SK-N-SH treated with all-trans-retinoic acid at 6 μM for 48 hours (cell line): ENCODE results near the gene PSAPL1.

ENCODE experiments used
- ATAC-seq: fragments of 200-7000 bp; cut with Tn5 transposase; 3 replicates; pipeline ENCODE4 v1.9.1; 2020; ENCODE audit warnings: mild to moderate bottlenecking, moderate library complexity
- ARNTL ChIP-seq: fragments of 450-650 bp; formaldehyde crosslinking; IDR thresholded peaks from 2 replicates; pipeline ENCODE4 v1.5.0; 2020; ENCODE audit warnings: low read depth, mild to moderate bottlenecking, moderate library complexity, borderline replicate concordance
- CREB5 ChIP-seq: fragments of 250-450 bp; sonication (Bioruptor Pico); IDR thresholded peaks from 2 replicates; pipeline ENCODE4 v1.5.1; 2020; ENCODE audit warnings: low read depth, mild to moderate bottlenecking, moderate library complexity
- CSDC2 ChIP-seq: fragments of 250-450 bp; sonication (Bioruptor Pico); IDR thresholded peaks from 2 replicates; pipeline ENCODE4 v1.5.0; 2020; ENCODE audit warnings: mild to moderate bottlenecking, moderate library complexity
- CSRNP3 ChIP-seq: fragments of 250-450 bp; sonication (Bioruptor Pico); IDR thresholded peaks from 2 replicates; pipeline ENCODE4 v1.5.1; 2021; ENCODE audit warnings: mild to moderate bottlenecking, moderate library complexity
- ESRRG ChIP-seq: fragments of 250-450 bp; sonication (Bioruptor Pico); IDR thresholded peaks from 2 replicates; pipeline ENCODE4 v1.6.1; 2021; ENCODE audit warnings: mild to moderate bottlenecking
- GLIS3 ChIP-seq: fragments of 250-450 bp; sonication (Bioruptor Pico); IDR thresholded peaks from 2 replicates; pipeline ENCODE4 v1.5.0; 2020; ENCODE audit warnings: mild to moderate bottlenecking, moderate library complexity
- ISL1 ChIP-seq: fragments of 250-450 bp; sonication (Bioruptor Pico); IDR thresholded peaks from 2 replicates; pipeline ENCODE4 v2.1.2; 2022; ENCODE audit warnings: mild to moderate bottlenecking, moderate library complexity
- OSR1 ChIP-seq: fragments of 250-450 bp; sonication (Bioruptor Pico); IDR thresholded peaks from 2 replicates; pipeline ENCODE4 v1.8.0; 2022; ENCODE audit warnings: moderate library complexity, mild to moderate bottlenecking, inconsistent platforms
- POU6F1 ChIP-seq: fragments of 250-450 bp; sonication (Bioruptor Pico); IDR thresholded peaks from 2 replicates; pipeline ENCODE4 v1.8.0; 2021; ENCODE audit warnings: low read depth, mild to moderate bottlenecking, moderate library complexity, borderline replicate concordance
- PPARA ChIP-seq: fragments of 250-450 bp; sonication (Bioruptor Pico); IDR thresholded peaks from 2 replicates; pipeline ENCODE4 v1.5.0; 2020; ENCODE audit warnings: mild to moderate bottlenecking, borderline replicate concordance
- RARB ChIP-seq: fragments of 250-450 bp; sonication (Bioruptor Pico); IDR thresholded peaks from 2 replicates; pipeline ENCODE4 v1.8.0; 2021; ENCODE audit warnings: mild to moderate bottlenecking, moderate library complexity
- SNAI2 ChIP-seq: fragments of 250-450 bp; sonication (Bioruptor Pico); IDR thresholded peaks from 2 replicates; pipeline ENCODE4 v1.5.0; 2020; ENCODE audit warnings: mild to moderate bottlenecking, moderate library complexity
- TCF4 ChIP-seq: fragments of 250-450 bp; sonication (Bioruptor Pico); IDR thresholded peaks from 2 replicates; pipeline ENCODE4 v1.8.0; 2021; ENCODE audit warnings: mild to moderate bottlenecking, moderate library complexity, borderline replicate concordance
- TOX ChIP-seq: fragments of 250-450 bp; sonication (Bioruptor Pico); IDR thresholded peaks from 2 replicates; pipeline ENCODE4 v1.8.0; 2021; ENCODE audit warnings: mild to moderate bottlenecking, moderate library complexity, borderline replicate concordance
- TSHZ2 ChIP-seq: fragments of 250-450 bp; sonication (Bioruptor Pico); IDR thresholded peaks from 2 replicates; pipeline ENCODE4 v1.5.0; 2020; ENCODE audit warnings: mild to moderate bottlenecking, moderate library complexity
- ZC3H10 ChIP-seq: fragments of 250-450 bp; sonication (Bioruptor Pico); IDR thresholded peaks from 2 replicates; pipeline ENCODE4 v1.5.1; 2021; ENCODE audit warnings: mild to moderate bottlenecking, moderate library complexity
- ZFP3 ChIP-seq: fragments of 250-450 bp; sonication (Bioruptor Pico); IDR thresholded peaks from 2 replicates; pipeline ENCODE4 v1.5.0; 2020; ENCODE audit warnings: mild to moderate bottlenecking, moderate library complexity
- ZFP30 ChIP-seq: fragments of 450-650 bp; formaldehyde crosslinking; IDR thresholded peaks from 2 replicates; pipeline ENCODE4 v1.5.0; 2022; ENCODE audit warnings: mild to moderate bottlenecking, moderate library complexity
- ZNF70 ChIP-seq: fragments of 450-650 bp; formaldehyde crosslinking; IDR thresholded peaks from 2 replicates; pipeline ENCODE4 v1.5.0; 2020; ENCODE audit warnings: mild to moderate bottlenecking, moderate library complexity
- ZNF8 ChIP-seq: fragments of 450-650 bp; formaldehyde crosslinking; IDR thresholded peaks from 2 replicates; pipeline ENCODE4 v1.5.0; 2020; ENCODE audit warnings: mild to moderate bottlenecking, moderate library complexity

Gene PSAPL1

GRCh38 chr4:7433376-7434140 lies 1.2 kb downstream of the PSAPL1 start:
- TF ChIP-seq OSR1 (no peak), POU6F1 (CRISPR knock-in tag) (no peak), ZFP3 (CRISPR knock-in tag) (no peak), ISL1 (CRISPR knock-in tag) (no peak), ZFP30 (no peak), ESRRG (CRISPR knock-in tag) (no peak), CSDC2 (CRISPR knock-in tag) (no peak), CREB5 (CRISPR knock-in tag) (no peak), CSRNP3 (CRISPR knock-in tag) (no peak), ZNF70 (CRISPR knock-in tag) (no peak), TOX (no peak), ARNTL (CRISPR knock-in tag) (no peak), TCF4 (no peak), ZNF8 (no peak), RARB (CRISPR knock-in tag) (no peak), TSHZ2 (no peak)
- ATAC-seq = no peak

GRCh38 chr4:7432531-7433375 lies 2.0 kb downstream of the PSAPL1 start:
- ATAC-seq = no peak
- no peak for TF ChIP-seq ZC3H10 (CRISPR knock-in tag)
- no peak for TF ChIP-seq OSR1
- TF ChIP-seq TCF4 = no peak
- TF ChIP-seq ZFP3 (CRISPR knock-in tag) = no peak
- no peak for TF ChIP-seq CREB5 (CRISPR knock-in tag)
- no peak for TF ChIP-seq CSDC2 (CRISPR knock-in tag)
- TF ChIP-seq GLIS3 (CRISPR knock-in tag) = no peak
- no peak for TF ChIP-seq POU6F1 (CRISPR knock-in tag)
- no peak for TF ChIP-seq RARB (CRISPR knock-in tag)
- TF ChIP-seq ZFP30 = no peak
- no peak for TF ChIP-seq ISL1 (CRISPR knock-in tag)
- no peak for TF ChIP-seq SNAI2
- no peak for TF ChIP-seq TSHZ2
- no peak for TF ChIP-seq ZNF70 (CRISPR knock-in tag)
- TF ChIP-seq ARNTL (CRISPR knock-in tag) = no peak
- no peak for TF ChIP-seq ESRRG (CRISPR knock-in tag)
- TF ChIP-seq PPARA (CRISPR knock-in tag) = no peak
